A549 (cell line): Measurements from ENCODE around the gene EXOC4. TPM values are rescaled to one million over a fixed set of nuclear protein-coding genes. Genes with fewer than 3 reads are reported as not detected.

Source experiments
- ATAC-seq, 2 experiments: fragments of 200-7000 bp in 1 of 2; fragments of >200 bp in 1 of 2; cut with Nextera tagmentation in 1 of 2; cut with Tn5 transposase in 1 of 2; 3 replicates each; pipeline versions ENCODE4 v1.8.0 to v1.9.1; 2018 to 2020; ENCODE audit warnings: mild to moderate bottlenecking in 1 of 2, moderate library complexity in 1 of 2
- CTCF ChIA-PET: fragments of 300-600 bp; sonication (Branson Sonifier 250); formaldehyde crosslinking; extraction: SDS; loops from one replicate; lab custom pipeline; 2021; ENCODE audit warnings: antibody characterized with exemption, inconsistent platforms; lab: Yijun Ruan, JAX
- POLR2A ChIA-PET: fragments of 350-600 bp; formaldehyde crosslinking; extraction: SDS; loops from one replicate; lab custom pipeline; 2021; ENCODE audit warnings: antibody characterized with exemption, inconsistent platforms; lab: Yijun Ruan, JAX
- DNase-seq, 2 experiments: peaks; one replicate each; pipeline versions ENCODE4 v3.0.0 to v3.0.0-alpha.2; 2011 to 2016; ENCODE audit warnings: low read depth in 1 of 2, low spot score in 1 of 2
- FAIRE-seq: peaks from 2 replicates; lab custom pipeline; 2011; peaks lifted over from hg19 to GRCh38; lab: Jason Lieb, UNC
- H3K27ac ChIP-seq, 2 experiments: fragments of >200 bp; sonication (Bioruptor Twin); formaldehyde crosslinking; 3 replicates each; pipeline ENCODE4 v1.5.1; 2016 to 2017
- H3K4me1 ChIP-seq: fragments of >200 bp; sonication (Bioruptor Twin); formaldehyde crosslinking; 3 replicates; pipeline ENCODE4 v1.6.1; 2016
- H3K4me2 ChIP-seq: fragments of >200 bp; sonication (Bioruptor Twin); formaldehyde crosslinking; 3 replicates; pipeline ENCODE4 v1.6.1; 2016
- H3K4me3 ChIP-seq: fragments of >200 bp; sonication (Bioruptor Twin); formaldehyde crosslinking; 3 replicates; pipeline ENCODE4 v1.5.1; 2016
- H3K9me3 ChIP-seq: fragments of >200 bp; sonication (Bioruptor Twin); formaldehyde crosslinking; 3 replicates; pipeline ENCODE4 v1.6.1; 2016
- CBX2 ChIP-seq: fragments of 200-600 bp; sonication (generic); IDR thresholded peaks from 2 replicates; pipeline ENCODE4 v1.6.1; 2016; ENCODE audit warnings: low read depth, mild to moderate bottlenecking, borderline replicate concordance
- CBX8 ChIP-seq: fragments of 200-600 bp; sonication (generic); IDR thresholded peaks from 2 replicates; pipeline ENCODE4 v1.6.1; 2016
- CHD2 ChIP-seq: fragments of 150-350 bp; IDR thresholded peaks from 2 replicates; pipeline ENCODE4 v1.6.1; 2014; ENCODE audit warnings: low read length; ENCODE audit not compliant: partially characterized antibody
- CTCF ChIP-seq: fragments of >200 bp; sonication (Bioruptor Twin); formaldehyde crosslinking; IDR thresholded peaks from 3 replicates; pipeline ENCODE4 v1.5.1; 2016
- E2F6 ChIP-seq: IDR thresholded peaks from 2 replicates; pipeline ENCODE4 v1.6.1; 2012; ENCODE audit warnings: low read depth, borderline replicate concordance
- EP300 ChIP-seq, 2 experiments: fragments of >200 bp; sonication (Bioruptor Twin); formaldehyde crosslinking; IDR thresholded peaks; 2 replicates in 1 of 2; 3 replicates in 1 of 2; pipeline ENCODE4 v1.6.1; 2016 to 2017
- ESRRA ChIP-seq: fragments of 150-350 bp; IDR thresholded peaks from 2 replicates; pipeline ENCODE4 v1.6.1; 2014; ENCODE audit warnings: mild to moderate bottlenecking, low read length, borderline replicate concordance
- FOSL2 ChIP-seq, 2 experiments: fragments of 450-650 bp in 1 of 2; fragments of >200 bp in 1 of 2; sonication (Bioruptor Twin) in 1 of 2; formaldehyde crosslinking; IDR thresholded peaks; 2 replicates each; pipeline versions ENCODE4 v1.5.0 to v1.6.1; 2016 to 2020; ENCODE audit warnings: mild to moderate bottlenecking in 1 of 2, moderate library complexity in 1 of 2
- GATA3 ChIP-seq: IDR thresholded peaks from 2 replicates; pipeline ENCODE4 v1.6.1; 2012; ENCODE audit warnings: borderline replicate concordance
- HDAC2 ChIP-seq: fragments of 200-600 bp; sonication (generic); IDR thresholded peaks from 2 replicates; pipeline ENCODE4 v1.6.1; 2016
- HEYL ChIP-seq: fragments of 250-450 bp; sonication (Bioruptor Pico); IDR thresholded peaks from 2 replicates; pipeline ENCODE4 v1.8.0; 2021; ENCODE audit warnings: mild to moderate bottlenecking, moderate library complexity
- HOXB13 ChIP-seq: fragments of 250-450 bp; sonication (Bioruptor Pico); IDR thresholded peaks from 2 replicates; pipeline ENCODE4 v1.5.0; 2020; ENCODE audit warnings: low read depth, mild to moderate bottlenecking, moderate library complexity
- KDM5A ChIP-seq: fragments of 200-600 bp; sonication (generic); IDR thresholded peaks from 2 replicates; pipeline ENCODE4 v1.6.1; 2016; ENCODE audit warnings: antibody characterized with exemption, mild to moderate bottlenecking
- MAFK ChIP-seq: fragments of 450-650 bp; IDR thresholded peaks from 2 replicates; pipeline ENCODE4 v1.6.1; 2014; ENCODE audit not compliant: partially characterized antibody
- PBX3 ChIP-seq: IDR thresholded peaks from 2 replicates; pipeline ENCODE4 v1.6.1; 2012
- PHF8 ChIP-seq: fragments of 200-600 bp; sonication (generic); IDR thresholded peaks from 2 replicates; pipeline ENCODE4 v1.6.1; 2016; ENCODE audit warnings: low read depth, mild to moderate bottlenecking, antibody characterized with exemption, moderate library complexity, borderline replicate concordance
- POLR2A ChIP-seq: IDR thresholded peaks from 2 replicates; pipeline ENCODE4 v1.6.1; 2012; ENCODE audit warnings: mild to moderate bottlenecking, low read length
- RAD21 ChIP-seq, 2 experiments: fragments of >200 bp in 1 of 2; sonication (Bioruptor Twin) in 1 of 2; formaldehyde crosslinking in 1 of 2; IDR thresholded peaks in 1 of 2; conservative IDR thresholded peaks in 1 of 2; 2 replicates in 1 of 2; 3 replicates in 1 of 2; pipeline ENCODE4 v1.6.1; 2012 to 2018; ENCODE audit warnings: inconsistent platforms in 1 of 2
- RARB ChIP-seq: fragments of 250-450 bp; sonication (Bioruptor Pico); IDR thresholded peaks from 2 replicates; pipeline ENCODE4 v1.8.0; 2021; ENCODE audit warnings: mild to moderate bottlenecking, moderate library complexity
- REST ChIP-seq: fragments of 200-600 bp; sonication (generic); IDR thresholded peaks from 2 replicates; pipeline ENCODE4 v1.6.1; 2016; ENCODE audit warnings: antibody characterized with exemption, mild to moderate bottlenecking, moderate library complexity
- RFX5 ChIP-seq: fragments of 450-650 bp; IDR thresholded peaks from 2 replicates; pipeline ENCODE4 v1.7.1; 2014; ENCODE audit warnings: antibody characterized with exemption, mild to moderate bottlenecking, moderate library complexity
- SMC3 ChIP-seq: fragments of >200 bp; sonication (Bioruptor Twin); formaldehyde crosslinking; IDR thresholded peaks from 3 replicates; pipeline ENCODE4 v1.6.1; 2018; ENCODE audit warnings: inconsistent platforms
- SREBF2 ChIP-seq: fragments of 450-650 bp; IDR thresholded peaks from 2 replicates; pipeline ENCODE4 v1.6.1; 2014; ENCODE audit warnings: mild to moderate bottlenecking, moderate library complexity
- TP53 ChIP-seq: fragments of 250-450 bp; sonication (Bioruptor Pico); IDR thresholded peaks from 2 replicates; pipeline ENCODE4 v1.5.0; 2021; ENCODE audit warnings: mild to moderate bottlenecking, moderate library complexity
- USF2 ChIP-seq: fragments of 450-650 bp; IDR thresholded peaks from 2 replicates; pipeline ENCODE4 v1.6.1; 2014; ENCODE audit warnings: antibody characterized with exemption
- ZC3H11A ChIP-seq: fragments of 450-650 bp; IDR thresholded peaks from 2 replicates; pipeline ENCODE4 v1.6.1; 2014; ENCODE audit warnings: antibody characterized with exemption, mild to moderate bottlenecking
- WGBS: methylation state at CpG from one replicate; pipeline ENCODE4 v1.1.6; 2017; ENCODE audit errors: missing lambda C conversion rate; 5-methylcytosine and 5-hydroxymethylcytosine counted together
- polyA plus RNA-seq, 4 experiments: library from polyadenylated mRNA; depleted of rRNA in 3 of 4; stranded (reverse); fragments of >200 nt; fragmentation: RNase III in 1 of 4; extraction: RNeasy Plus Mini Kit Qiagen cat#74134 plus additional on column Dnase treatment in 1 of 4; gene quantifications; 2 replicates in 3 of 4; 3 replicates in 1 of 4; pipeline ENCODE4 v1.2.3, GENCODE V29; 2011 to 2017

Gene EXOC4
- polyA plus RNA-seq, 2 of the 4 experiments (the other 2 are of a cell fraction): 33.4 to 73.1 TPM

GRCh38 chr7:133230591-133231194 is 22.2 kb upstream of the EXOC4 start:
- no peak overlapping the region for H3K4me2 ChIP-seq
- no peaks in the 10 kb centered on the region for H3K4me1 ChIP-seq
- WGBS: 10% methylated on average over 5 of the region's 5 CpGs
- ChIA-PET POLR2A (no interaction called here), CTCF (no interaction called here)
- peak; percentile 25 to 57 for DNase-seq
- FAIRE-seq: no peak
- H3K4me3 ChIP-seq: no peak overlapping the region
- H3K27ac ChIP-seq: no peak overlapping the region
- ATAC-seq: peak; percentile 64 to 71; a peak in 4 of 6 replicates
- TF ChIP-seq ZC3H11A (no peak), SMC3 (peak; percentile 52; the same call in 1 of the 3 replicates), RAD21 (conservative IDR thresholded peaks at IDR 0.05 in 1 of 2, IDR thresholded peaks at IDR 0.05 in 1 of 2) (peak; percentile 57 to 68), CBX2 (no peak), RARB (CRISPR knock-in tag) (no peak), CTCF (peak; percentile 68), POLR2A (no peak), SREBF2 (no peak), KDM5A (no peak)
- H3K9me3 ChIP-seq: no peaks in the 10 kb centered on the region

- H3K4me2 ChIP-seq: no peak overlapping the region
- CTCF ChIA-PET: interaction anchor here (1.3 kb wide), 1 partner anchor 50 kb away, joined by 3 read pairs; no protein-coding TSS in a partner anchor
- no peak for TF ChIP-seq GATA3
- no peak for TF ChIP-seq PHF8
- TF ChIP-seq ESRRA: no peak
- TF ChIP-seq HDAC2: no peak
- TF ChIP-seq MAFK: no peak
- no peak for TF ChIP-seq HOXB13
- no peak for TF ChIP-seq HEYL (CRISPR knock-in tag)
- no peak for TF ChIP-seq REST
- TF ChIP-seq CHD2: no peak
- no peak for TF ChIP-seq USF2
- TF ChIP-seq PBX3: no peak
- no peak for TF ChIP-seq TP53 (CRISPR knock-in tag)
- TF ChIP-seq EP300 (IDR thresholded peaks at IDR 0.05): no peak
- no peak for TF ChIP-seq E2F6
- no peak for TF ChIP-seq CBX8
- TF ChIP-seq SREBF2: no peak
- TF ChIP-seq ZC3H11A: no peak
- no peak for TF ChIP-seq RFX5
- TF ChIP-seq FOSL2 (IDR thresholded peaks at IDR 0.05): no peak
- TF ChIP-seq FOSL2 (CRISPR knock-in tag; IDR thresholded peaks at IDR 0.05): no peak
- TF ChIP-seq, all 56 proteins: peak for 0
- POLR2A ChIA-PET: no interaction called here
- H3K4me1 ChIP-seq: no peaks in the 10 kb centered on the region
- WGBS: 69% methylated on average over 9 of the region's 9 CpGs
- H3K9me3 ChIP-seq: no peaks in the 10 kb centered on the region
- FAIRE-seq (no peak), DNase-seq (no peak), ATAC-seq (no peak)
- H3K4me3 ChIP-seq: no peak overlapping the region
- H3K27ac ChIP-seq: no peak overlapping the region
Measured at GRCh38 chr7:133233142-133233541, 19.7 kb upstream of the EXOC4 start.
